Measurements from ENCODE around the gene MOCS2.
"Not testable (repeated sequence)": the region's sequence is repeated elsewhere in the genome, so short reads cannot be mapped to it uniquely, and the experiment has no call there.

Gene MOCS2

DNA sequence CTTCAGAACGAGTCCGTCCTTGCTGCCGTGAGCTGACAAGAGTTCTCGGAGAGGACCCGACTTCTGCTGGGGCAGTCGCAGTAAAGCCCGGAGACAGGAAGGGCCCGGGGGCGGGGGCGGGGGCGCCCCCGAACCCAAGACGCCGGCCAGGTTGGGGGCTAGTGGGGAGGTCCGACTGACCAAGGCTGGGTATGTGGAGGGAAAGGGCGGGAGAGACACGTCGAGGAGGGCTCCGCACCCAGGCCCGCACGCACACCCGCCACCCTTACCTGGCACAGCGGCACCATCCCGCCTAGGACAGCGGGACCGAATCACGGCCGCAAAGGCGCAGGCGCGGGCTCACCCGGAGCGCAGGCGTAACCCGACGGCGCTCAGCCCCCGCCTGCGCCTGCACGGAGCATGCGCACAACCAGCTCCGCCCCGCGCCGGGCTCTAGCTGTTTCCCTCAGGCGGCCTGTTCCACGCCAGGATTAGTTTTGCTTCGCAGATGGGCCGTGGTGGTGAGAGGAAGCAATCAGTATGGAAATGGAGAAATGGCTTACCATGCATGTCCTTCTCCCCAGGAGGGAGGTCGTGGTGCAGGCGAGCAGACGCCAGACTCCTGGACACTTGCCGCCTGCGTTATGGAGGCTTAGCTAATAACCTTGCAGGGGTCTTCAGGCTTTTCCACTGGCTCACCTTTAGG lies at the start of gene MOCS2:
Gene MOCS2 (minus strand): TSS at position 315 of the 685 bp plus-strand sequence. CDS start 2,583 bp downstream, outside the sequence.
- DNase-seq (ENCODE audit: low read depth): peak; percentile 93

- no peak for DNase-seq (ENCODE audit: low read depth)
These were observed 42.3 kb upstream of the MOCS2 start for GRCh38 chr5:53151713-53152458.

DNA sequence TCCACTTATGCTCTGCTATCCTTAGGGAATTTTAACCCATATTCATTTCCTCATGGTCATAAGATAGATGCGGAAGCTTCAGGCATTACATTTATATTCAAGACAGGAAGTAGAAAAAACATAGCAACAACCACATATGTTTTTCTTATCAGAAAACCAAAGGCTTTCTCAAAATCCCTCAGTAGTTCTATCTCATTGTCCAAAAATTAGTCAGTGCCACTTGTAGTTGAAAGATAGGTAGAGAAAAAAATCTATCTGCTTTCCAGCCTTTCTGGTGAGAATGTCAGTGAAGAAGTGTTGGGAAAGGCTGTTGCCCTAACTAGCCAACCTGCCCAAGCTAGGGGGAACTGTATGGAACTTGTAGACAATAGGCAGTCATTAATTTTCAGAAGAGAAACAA lies 23.5 kb upstream of the MOCS2 start:
- DNase-seq (ENCODE audit: low read depth): peak; percentile 82

DNA sequence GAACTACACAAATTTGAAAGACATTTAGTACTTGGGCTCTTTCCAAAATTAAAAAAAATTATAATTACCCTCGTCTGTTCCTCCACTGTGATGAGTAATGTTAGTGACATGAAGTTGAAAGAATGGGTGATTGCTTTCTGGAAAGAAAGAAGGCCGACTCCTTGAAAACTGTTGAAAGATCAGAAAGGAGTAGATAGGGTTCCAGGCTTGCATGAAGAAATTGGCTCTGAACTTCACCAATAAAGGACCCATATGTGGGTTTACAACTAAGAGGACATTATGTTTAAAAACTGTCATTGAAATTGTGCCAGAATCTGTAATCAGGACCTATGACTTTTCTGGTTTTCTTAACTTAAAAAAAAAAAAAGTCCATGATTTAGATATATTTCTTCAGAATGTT lies 20.7 kb upstream of the MOCS2 start:
- no peak for DNase-seq (ENCODE audit: low read depth)

DNA sequence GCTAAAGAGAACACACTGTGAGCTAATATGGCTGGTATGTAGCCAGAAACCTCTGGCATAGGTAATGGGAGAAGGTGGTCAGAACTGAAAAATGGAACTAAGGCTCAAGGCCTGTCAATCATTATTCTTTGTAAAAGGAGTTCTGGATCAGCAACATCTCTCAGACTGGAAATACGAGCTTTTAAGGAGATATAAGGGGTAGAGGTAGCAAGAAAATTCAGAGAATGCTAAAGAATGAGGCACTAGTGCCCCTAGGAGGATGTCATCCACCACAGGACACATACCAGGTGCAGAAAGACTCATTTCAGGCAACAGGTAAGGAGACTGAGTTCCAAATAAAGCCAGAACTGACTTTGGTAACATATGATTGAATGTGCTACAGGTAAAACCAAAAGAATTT lies 18.9 kb upstream of the MOCS2 start:
- no peak for DNase-seq (ENCODE audit: low read depth)

DNA sequence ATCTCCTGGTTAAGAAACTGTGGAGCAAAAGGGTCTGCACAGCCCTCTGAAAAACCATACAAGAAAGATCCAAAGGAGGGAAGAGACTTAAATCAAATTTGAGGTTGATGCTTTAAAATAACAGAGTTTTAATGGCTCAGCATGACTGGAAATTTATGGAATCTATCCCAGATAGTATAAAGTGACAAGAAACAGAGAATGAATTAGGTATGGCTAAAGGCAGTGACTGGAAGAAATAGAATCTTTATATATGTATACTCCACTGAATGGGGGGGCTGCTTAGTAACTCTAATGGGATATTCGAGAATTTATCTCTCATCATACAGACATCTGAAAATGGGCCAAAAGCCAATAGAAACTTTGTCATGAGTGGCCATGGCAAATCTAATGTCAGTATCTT lies 17.6 kb upstream of the MOCS2 start:
- no peak for DNase-seq (ENCODE audit: low read depth)

GRCh38 chr5:53126521-53126920 lies 17.0 kb upstream of the MOCS2 start:
- DNase-seq (ENCODE audit: low read depth): no peak

DNA sequence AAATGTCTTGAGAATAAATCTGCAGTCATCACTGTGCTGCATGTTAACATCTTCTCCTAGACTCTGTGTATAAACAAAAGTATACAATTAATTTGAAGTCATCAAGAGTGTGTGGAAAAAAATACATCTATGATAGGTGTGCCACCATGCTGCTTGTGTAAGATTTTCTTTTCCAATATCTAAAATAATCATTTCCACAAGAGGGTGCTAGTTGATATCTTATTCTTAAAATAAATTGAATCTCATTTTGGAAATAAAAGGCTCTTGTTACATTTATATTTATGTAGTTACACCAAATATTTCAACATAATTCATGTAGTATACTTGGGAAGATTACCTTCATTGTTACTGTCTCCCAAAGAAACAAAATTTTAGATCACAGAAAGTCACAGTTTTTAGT lies 14.1 kb upstream of the MOCS2 start:
- no peak for DNase-seq (ENCODE audit: low read depth)

- DNase-seq (ENCODE audit: low read depth): no peak
These were observed 10.6 kb upstream of the MOCS2 start for GRCh38 chr5:53120165-53120564.

DNA sequence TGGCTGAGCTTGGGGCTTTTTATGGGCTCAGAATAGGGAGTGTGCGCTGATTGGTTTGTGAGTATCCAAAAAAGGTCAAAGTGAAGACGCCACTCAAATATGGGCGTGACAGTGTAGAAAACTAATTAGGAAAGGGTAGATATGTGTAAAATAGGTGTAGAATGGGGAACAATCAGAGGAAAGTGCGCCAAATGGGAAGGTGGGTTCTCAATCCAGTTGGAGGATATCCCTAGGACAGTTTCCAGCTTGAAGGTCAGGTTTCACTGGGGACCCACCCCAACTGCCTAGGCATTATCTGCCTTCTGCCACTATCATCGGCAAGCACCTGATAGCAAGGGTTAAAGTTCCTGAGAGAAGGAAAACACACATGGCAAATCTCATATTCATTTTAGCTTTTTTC lies 9.3 kb upstream of the MOCS2 start:
- no peak for DNase-seq (ENCODE audit: low read depth)

DNA sequence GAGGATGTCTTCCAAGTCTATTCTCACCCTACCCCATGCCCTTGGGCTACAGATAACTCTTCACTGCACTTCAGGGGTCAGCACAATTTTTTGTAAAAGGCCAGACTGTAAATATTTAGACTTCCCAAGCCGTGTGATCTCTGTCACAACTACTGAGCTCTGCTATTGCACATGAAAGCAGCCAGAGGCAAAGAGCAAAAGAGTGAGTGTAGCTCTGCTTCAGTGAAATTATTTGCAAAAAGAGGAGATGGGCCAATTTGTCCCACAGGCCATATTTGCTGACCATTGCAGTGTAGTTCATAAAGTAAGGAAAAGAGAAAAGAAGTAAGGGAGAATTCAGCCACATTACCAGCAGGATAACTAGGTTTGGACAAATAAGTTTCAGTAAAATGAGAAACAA lies 7.0 kb upstream of the MOCS2 start:
- DNase-seq (ENCODE audit: low read depth): no peak

- no peak for DNase-seq (ENCODE audit: low read depth)
These were observed 5.4 kb upstream of the MOCS2 start for GRCh38 chr5:53114988-53115387.

- no peak for DNase-seq (ENCODE audit: low read depth)
These were observed 4.4 kb upstream of the MOCS2 start for GRCh38 chr5:53113947-53114346.

- no peak for DNase-seq (ENCODE audit: low read depth)
These were observed 3.4 kb upstream of the MOCS2 start for GRCh38 chr5:53112909-53113308.

DNA sequence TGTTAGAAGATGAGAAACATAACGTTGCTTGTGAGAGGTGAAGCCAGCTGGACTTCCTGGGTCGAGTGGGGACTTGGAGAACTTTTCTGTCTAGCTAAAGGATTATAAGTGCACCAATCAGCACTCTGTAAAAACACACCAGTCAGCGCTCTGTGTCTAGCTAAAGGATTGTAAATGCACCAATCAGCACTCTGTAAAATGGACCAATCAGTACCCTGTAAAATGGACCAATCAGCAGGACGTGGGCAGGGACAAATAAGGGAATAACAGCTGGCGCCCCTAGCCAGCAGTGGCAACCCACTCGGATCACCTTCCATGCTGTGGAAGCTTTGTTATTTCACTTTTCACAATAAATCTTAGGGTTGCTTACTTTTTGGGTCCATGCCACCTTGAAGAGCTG lies 2.8 kb upstream of the MOCS2 start:
- not testable (repeated sequence) for DNase-seq (ENCODE audit: low read depth)

GRCh38 chr5:53111139-53111538 lies 1.6 kb upstream of the MOCS2 start:
- no peak for DNase-seq (ENCODE audit: low read depth)

GRCh38 chr5:53110156-53110555 lies 599 bp upstream of the MOCS2 start:
- DNase-seq (ENCODE audit: low read depth): no peak

DNA sequence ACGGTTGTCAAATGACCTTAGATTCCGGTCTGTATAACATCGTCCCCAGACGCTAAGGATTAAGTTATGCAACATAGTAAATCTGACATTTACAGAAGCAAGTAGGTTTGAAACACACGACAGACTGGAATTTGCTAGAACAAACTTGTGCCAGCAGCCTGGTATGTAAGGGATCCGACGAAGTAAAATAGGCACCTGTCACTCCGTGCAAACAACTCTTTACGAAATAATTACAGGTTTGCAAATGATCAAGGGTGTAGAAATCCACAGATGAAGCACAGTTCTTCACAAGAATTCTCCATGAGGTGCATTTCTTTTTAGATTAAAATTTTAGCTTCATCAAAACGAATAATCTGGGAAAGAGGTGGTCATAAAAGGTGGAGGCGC lies 508 bp downstream of the MOCS2 start:
- no peak for DNase-seq (ENCODE audit: low read depth)

GRCh38 chr5:53105611-53106300 lies 3.8 kb downstream of the MOCS2 start:
- no peak for DNase-seq (ENCODE audit: low read depth)

DNA sequence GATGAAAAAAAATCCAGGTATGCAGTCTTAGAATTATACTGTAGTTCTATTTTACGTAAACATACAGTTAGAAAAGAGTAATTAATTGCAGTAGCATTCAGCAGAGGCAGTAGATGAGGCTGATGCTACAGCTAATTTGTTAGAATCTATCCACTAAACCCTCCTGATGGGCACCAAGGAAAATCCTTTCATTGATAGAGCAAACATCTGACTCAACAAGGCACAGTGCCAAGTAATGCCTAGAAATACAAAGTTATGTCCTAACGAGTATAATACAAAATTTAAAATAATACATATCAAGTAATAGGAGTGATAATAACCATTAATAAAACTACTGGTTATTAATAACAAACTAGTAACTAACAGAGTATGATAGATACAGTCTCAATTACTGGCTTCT lies 9.0 kb downstream of the MOCS2 start:
- no peak for DNase-seq (ENCODE audit: low read depth)

- DNase-seq (ENCODE audit: low read depth): no peak
These were observed 10.0 kb downstream of the MOCS2 start for GRCh38 chr5:53099546-53099945.

DNA sequence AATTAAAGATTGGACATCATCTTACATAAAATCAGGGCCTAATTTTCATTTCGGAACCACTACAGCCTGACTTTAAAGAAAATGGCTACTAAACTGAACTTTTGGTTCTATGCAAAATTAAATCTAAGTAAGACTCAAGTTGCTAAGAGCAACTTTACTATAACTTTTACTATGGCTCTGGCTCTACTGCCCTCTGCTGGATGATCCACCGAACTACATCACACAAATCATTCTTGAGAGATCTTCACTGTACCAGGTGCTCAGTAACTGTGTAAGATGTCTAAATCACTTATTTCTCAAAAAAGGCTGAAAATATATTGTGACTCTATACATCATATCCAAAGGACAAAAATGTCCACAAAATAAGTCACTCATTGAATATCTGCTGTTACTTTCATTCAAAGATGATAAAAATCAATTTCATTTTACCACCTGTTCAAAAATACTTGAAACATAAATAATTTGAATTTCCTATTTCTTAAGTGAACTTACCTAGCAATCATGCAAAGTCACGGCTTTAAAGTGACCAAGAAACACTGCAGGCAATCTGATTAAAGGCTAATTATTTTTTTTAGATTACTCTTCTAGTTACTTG lies 13.5 kb downstream of the MOCS2 start:
- DNase-seq (ENCODE audit: low read depth): peak; percentile 73

DNA sequence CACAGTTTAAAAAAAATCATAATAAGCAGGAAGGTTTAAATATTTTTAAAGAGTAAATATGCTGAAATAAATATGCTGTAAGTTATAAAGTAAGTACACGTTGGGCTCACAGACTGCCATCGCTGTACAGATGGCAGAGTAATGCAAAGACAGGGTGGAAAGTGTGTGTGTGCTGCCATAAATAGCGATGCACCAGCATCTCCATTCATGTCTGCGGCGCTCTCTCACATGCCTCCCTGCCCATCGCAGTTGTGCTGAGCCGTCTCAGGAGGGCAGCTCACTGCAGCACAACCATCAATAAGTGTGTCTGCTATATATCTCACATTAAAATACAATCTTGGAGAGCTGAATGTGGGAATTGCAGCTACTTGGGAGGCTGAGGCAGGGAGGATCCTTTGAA lies 14.3 kb downstream of the MOCS2 start:
- DNase-seq (ENCODE audit: low read depth): no peak
